IMR-90 (cell line): Measurements from ENCODE around the gene TTBK2. TPM values are rescaled to one million over a fixed set of nuclear protein-coding genes. Genes with fewer than 3 reads are reported as not detected.

Source experiments
- ATAC-seq: fragments of 200-7000 bp; cut with Tn5 transposase; 2 replicates; pipeline ENCODE4 v1.9.1; 2020; ENCODE audit warnings: low read depth, mild to moderate bottlenecking, moderate library complexity
- BruUV-seq: library from RNA; stranded (reverse); fragments of 400-500 nt; replicated peaks from 2 replicates; lab custom pipeline; 2021; lab: Mats Ljungman, UMichigan
- CTCF ChIA-PET: fragments of 300-600 bp; formaldehyde crosslinking; extraction: SDS; loops from one replicate; lab custom pipeline; 2021; ENCODE audit warnings: antibody characterized with exemption; lab: Yijun Ruan, JAX
- POLR2A ChIA-PET: fragments of 300-600 bp; sonication (Branson Sonifier 250); formaldehyde crosslinking; loops from one replicate; lab custom pipeline; 2022; ENCODE audit warnings: antibody characterized with exemption; ENCODE audit not compliant: unreplicated experiment; lab: Charles Lee
- DNase-seq: peaks from one replicate; pipeline ENCODE4 v3.0.0; 2013
- H2AFZ ChIP-seq: replicated peaks from 2 replicates; pipeline ENCODE3; 2013; ENCODE audit warnings: low read length, mild to moderate bottlenecking; ENCODE audit not compliant: poor library complexity
- H2AK5ac ChIP-seq: 2 replicates; pipeline ENCODE4 v1.6.1; 2013; ENCODE audit warnings: low read depth, low read length, inconsistent platforms
- H2AK9ac ChIP-seq: replicated peaks from 2 replicates; pipeline ENCODE3; 2013; ENCODE audit warnings: mild to moderate bottlenecking, low read depth, low read length, moderate library complexity; ENCODE audit not compliant: poor library complexity
- H2BK120ac ChIP-seq: 2 replicates; pipeline ENCODE4 v1.6.1; 2013; ENCODE audit warnings: low read depth, low read length, inconsistent platforms
- H2BK15ac ChIP-seq: 3 replicates; pipeline ENCODE4 v1.6.1; 2013; ENCODE audit warnings: low read depth, low read length, inconsistent platforms
- H2BK20ac ChIP-seq: 2 replicates; pipeline ENCODE4 v1.6.1; 2013; ENCODE audit warnings: low read depth, mild to moderate bottlenecking, inconsistent platforms, low read length, moderate library complexity
- H2BK5ac ChIP-seq: 2 replicates; pipeline ENCODE4 v1.6.1; 2013; ENCODE audit warnings: mild to moderate bottlenecking, low read depth, low read length, inconsistent platforms; ENCODE audit not compliant: poor library complexity, severe bottlenecking
- H3K14ac ChIP-seq: replicated peaks from 2 replicates; pipeline ENCODE4 v1.6.1; 2013; ENCODE audit warnings: low read depth, low read length, inconsistent platforms
- H3K18ac ChIP-seq: 2 replicates; pipeline ENCODE4 v1.6.1; 2013; ENCODE audit warnings: low read depth, low read length, control low read depth
- H3K23ac ChIP-seq: 2 replicates; pipeline ENCODE4 v1.6.1; 2013; ENCODE audit warnings: low read depth, low read length, inconsistent platforms
- H3K27ac ChIP-seq: 2 replicates; pipeline ENCODE4 v1.5.1; 2013; ENCODE audit warnings: mild to moderate bottlenecking, control low read depth, low read length; ENCODE audit not compliant: insufficient read depth
- H3K27me3 ChIP-seq: 2 replicates; pipeline ENCODE4 v1.6.1; 2013; ENCODE audit warnings: low read length; ENCODE audit not compliant: control insufficient read depth, insufficient read depth
- H3K36me3 ChIP-seq: 2 replicates; pipeline ENCODE4 v1.6.1; 2013; ENCODE audit warnings: low read length, mixed read lengths; ENCODE audit not compliant: control insufficient read depth, insufficient read depth
- H3K4ac ChIP-seq: 2 replicates; pipeline ENCODE4 v1.6.1; 2013; ENCODE audit warnings: low read depth, low read length, inconsistent platforms
- H3K4me1 ChIP-seq: 2 replicates; pipeline ENCODE4 v1.6.1; 2013; ENCODE audit warnings: low read length, mixed read lengths; ENCODE audit not compliant: control insufficient read depth, insufficient read depth
- H3K4me2 ChIP-seq: 2 replicates; pipeline ENCODE4 v1.6.1; 2013; ENCODE audit warnings: low read depth, mild to moderate bottlenecking, control low read depth, low read length, moderate library complexity
- H3K4me3 ChIP-seq: 2 replicates; pipeline ENCODE4 v1.5.1; 2013; ENCODE audit warnings: low read depth, mild to moderate bottlenecking, control low read depth, low read length, moderate library complexity; ENCODE audit not compliant: insufficient read depth
- H3K56ac ChIP-seq: 2 replicates; pipeline ENCODE4 v1.6.1; 2013; ENCODE audit warnings: low read length, inconsistent platforms; ENCODE audit not compliant: insufficient read depth; ENCODE audit errors: extremely low read depth
- H3K79me1 ChIP-seq, 2 experiments: 2 replicates each; pipeline ENCODE4 v1.6.1; 2013; ENCODE audit warnings: low read length in 2 of 2, inconsistent platforms in 1 of 2, low read depth in 1 of 2
- H3K9ac ChIP-seq: 2 replicates; pipeline ENCODE4 v1.6.1; 2013; ENCODE audit warnings: low read depth, low read length, control low read depth
- H3K9me1 ChIP-seq: 2 replicates; pipeline ENCODE4 v1.6.1; 2013; ENCODE audit warnings: low read length, inconsistent platforms; ENCODE audit not compliant: insufficient read depth
- H3K9me3 ChIP-seq: 2 replicates; pipeline ENCODE4 v1.6.1; 2013; ENCODE audit warnings: low read length; ENCODE audit not compliant: control insufficient read depth, insufficient read depth
- H4K20me1 ChIP-seq: 2 replicates; pipeline ENCODE4 v1.6.1; 2013; ENCODE audit warnings: low read length, inconsistent platforms; ENCODE audit not compliant: insufficient read depth
- H4K5ac ChIP-seq: 2 replicates; pipeline ENCODE4 v1.6.1; 2013; ENCODE audit warnings: mild to moderate bottlenecking, low read depth, low read length, control low read depth
- H4K8ac ChIP-seq, 2 experiments: 2 replicates each; pipeline ENCODE4 v1.6.1; 2013; ENCODE audit warnings: low read depth in 2 of 2, low read length in 2 of 2, control low read depth in 1 of 2, inconsistent platforms in 1 of 2
- H4K91ac ChIP-seq: 2 replicates; pipeline ENCODE4 v1.6.1; 2013; ENCODE audit warnings: low read depth, low read length, inconsistent platforms; ENCODE audit not compliant: insufficient read depth
- BHLHE40 ChIP-seq: fragments of 150-350 bp; IDR thresholded peaks from 2 replicates; pipeline ENCODE4 v1.6.1; 2016; ENCODE audit warnings: mild to moderate bottlenecking, low read depth, low read length
- CEBPB ChIP-seq: IDR thresholded peaks from 2 replicates; pipeline ENCODE4 v1.6.1; 2012; ENCODE audit warnings: low read depth, low read length, improper control_type of control experiment
- CHD1 ChIP-seq: IDR thresholded peaks from 2 replicates; pipeline ENCODE4 v1.6.1; 2012; ENCODE audit warnings: low read depth, low read length, improper control_type of control experiment
- CTCF ChIP-seq: conservative IDR thresholded peaks from 2 replicates; pipeline ENCODE4 v1.5.1; 2012; ENCODE audit warnings: mild to moderate bottlenecking, low read depth, low read length, improper control_type of control experiment
- FOS ChIP-seq: fragments of 150-350 bp; IDR thresholded peaks from 2 replicates; pipeline ENCODE4 v1.6.1; 2016; ENCODE audit warnings: low read depth, low read length
- MAFK ChIP-seq: IDR thresholded peaks from 2 replicates; pipeline ENCODE4 v1.6.1; 2012; ENCODE audit warnings: low read depth, low read length, improper control_type of control experiment
- MXI1 ChIP-seq: IDR thresholded peaks from 2 replicates; pipeline ENCODE4 v1.6.1; 2012; ENCODE audit warnings: low read depth, mild to moderate bottlenecking, low read length, moderate library complexity, borderline replicate concordance
- NFE2L2 ChIP-seq: fragments of 150-350 bp; IDR thresholded peaks from 2 replicates; pipeline ENCODE4 v1.6.1; 2016; ENCODE audit warnings: low read depth, mild to moderate bottlenecking, low read length
- POLR2A ChIP-seq: IDR thresholded peaks from 2 replicates; pipeline ENCODE4 v1.6.1; 2012; ENCODE audit warnings: mild to moderate bottlenecking, low read depth, low read length
- RAD21 ChIP-seq: IDR thresholded peaks from 2 replicates; pipeline ENCODE4 v1.6.1; 2012; ENCODE audit warnings: low read length, improper control_type of control experiment
- RCOR1 ChIP-seq: IDR thresholded peaks from 2 replicates; pipeline ENCODE4 v1.6.1; 2012; ENCODE audit warnings: mild to moderate bottlenecking, low read length, improper control_type of control experiment; ENCODE audit not compliant: insufficient replicate concordance
- RFX5 ChIP-seq: IDR thresholded peaks from 2 replicates; pipeline ENCODE4 v1.8.0; 2012; ENCODE audit warnings: low read depth, mild to moderate bottlenecking, low read length, moderate library complexity
- SMC3 ChIP-seq: fragments of 150-350 bp; IDR thresholded peaks from 2 replicates; pipeline ENCODE4 v1.6.1; 2016; ENCODE audit warnings: low read depth, mild to moderate bottlenecking, antibody characterized with exemption, low read length, moderate library complexity
- WGBS, 2 experiments: methylation state at CpG; one replicate each; pipeline versions ENCODE4 v1.1.5 to v1.1.7; 2013; ENCODE audit warnings: missing lambda C conversion rate in 2 of 2; ENCODE audit not compliant: insufficient read length in 1 of 2; ENCODE audit errors: extremely low coverage in 2 of 2; 5-methylcytosine and 5-hydroxymethylcytosine counted together
- dilution Hi-C: fragments of 300-500 bp; cut with HindIII; formaldehyde crosslinking; loops from one replicate; pipeline ENCODE4 v1.14.3; 2018; ENCODE audit warnings: low sequenced_read_pairs; ENCODE audit not compliant: unreplicated experiment
- in situ Hi-C: fragments of 300-500 bp; cut with MboI; formaldehyde crosslinking; loops from 3 replicates; pipeline ENCODE4 v1.14.3; 2019; ENCODE audit warnings: low sequenced_read_pairs, inconsistent platforms, mixed read lengths
- intact Hi-C: fragments of 100-400 bp; cut with micrococcal nuclease; formaldehyde crosslinking; loops from 2 replicates; pipeline ENCODE4 v1.10.0; 2022
- polyA plus RNA-seq, 3 experiments: library from polyadenylated mRNA; depleted of rRNA; stranded (reverse); fragments of >200 nt; gene quantifications; 2 replicates each; pipeline ENCODE4 v1.2.3, GENCODE V29; 2012; ENCODE audit warnings: low replicate concordance in 1 of 3
- total RNA-seq: library from RNA; depleted of rRNA; stranded (reverse); fragments of >200 nt; gene quantifications from 2 replicates; pipeline ENCODE4 v1.2.3, GENCODE V29; 2012
- TF ChIP-seq, protein P1 (sequence below): fragments of 150-350 bp; IDR thresholded peaks from 2 replicates; pipeline ENCODE4 v1.6.1; 2016; ENCODE audit warnings: low read depth, mild to moderate bottlenecking, low read length, moderate library complexity, borderline replicate concordance

TTBK2 gene
- total and polyA plus RNA-seq, 2 of the 4 experiments (the other 2 are of a cell fraction), result 2.4 to 3.2 TPM

DNA sequence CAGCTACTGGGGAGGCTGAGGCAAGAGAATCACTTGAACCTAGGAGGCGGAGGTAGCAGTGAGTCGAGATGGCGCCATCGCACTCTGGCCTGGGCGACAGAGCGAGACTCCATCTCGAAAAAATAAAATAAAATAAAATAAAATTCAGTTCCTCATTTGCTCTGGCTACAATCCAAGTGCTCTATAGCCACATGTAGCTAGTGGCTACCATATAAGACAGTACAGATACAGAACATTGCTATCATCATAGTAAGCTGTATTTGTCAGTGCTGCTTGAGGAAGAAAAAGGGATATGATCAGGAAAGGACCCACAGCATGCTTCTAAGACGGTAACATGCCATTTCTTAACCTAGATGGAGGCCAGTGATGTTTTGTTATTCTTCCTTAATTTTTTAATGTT lies 95.0 kb downstream of the TTBK2 start:
- DNase-seq, result no peak
- Histone ChIP-seq H3K4me2 (no peak overlapping the region), H3K23ac (no peak overlapping the region), H2BK120ac (no peak overlapping the region), H3K4me1 (no peaks in the 10 kb centered on the region), H4K5ac (no peak overlapping the region), H2BK15ac (no peak overlapping the region), H3K9me3 (no peaks in the 10 kb centered on the region), H2AFZ (no peak overlapping the region), H2AK5ac (no peak overlapping the region), H2AK9ac (no peak overlapping the region), H3K9me1 (peaks cover 6% of the 10 kb centered on the region; the same call in 1 of the 2 replicates), H3K14ac (no peak overlapping the region), H3K56ac (no peak overlapping the region), H4K8ac (no peak overlapping the region), H4K91ac (no peak overlapping the region), H3K36me3 (peaks cover 4% of the 10 kb centered on the region; the same call in 1 of the 2 replicates), H3K79me1 (no peaks in the 10 kb centered on the region), H2BK20ac (no peak overlapping the region), H3K27me3 (no peaks in the 10 kb centered on the region), H3K27ac (no peak overlapping the region), H2BK5ac (no peak overlapping the region), H4K20me1 (no peaks in the 10 kb centered on the region), H3K4ac (no peak overlapping the region), H3K18ac (no peak overlapping the region), H3K9ac (no peak overlapping the region), H3K4me3 (no peak overlapping the region)
- ChIA-PET POLR2A (no interaction called here), CTCF (no interaction called here)
- no peak for TF ChIP-seq POLR2A
- no peak for TF ChIP-seq MXI1
- TF ChIP-seq RAD21, result no peak
- TF ChIP-seq BHLHE40, result no peak
- no peak for TF ChIP-seq CEBPB
- no peak for TF ChIP-seq SMC3
- TF ChIP-seq, protein P1, sequence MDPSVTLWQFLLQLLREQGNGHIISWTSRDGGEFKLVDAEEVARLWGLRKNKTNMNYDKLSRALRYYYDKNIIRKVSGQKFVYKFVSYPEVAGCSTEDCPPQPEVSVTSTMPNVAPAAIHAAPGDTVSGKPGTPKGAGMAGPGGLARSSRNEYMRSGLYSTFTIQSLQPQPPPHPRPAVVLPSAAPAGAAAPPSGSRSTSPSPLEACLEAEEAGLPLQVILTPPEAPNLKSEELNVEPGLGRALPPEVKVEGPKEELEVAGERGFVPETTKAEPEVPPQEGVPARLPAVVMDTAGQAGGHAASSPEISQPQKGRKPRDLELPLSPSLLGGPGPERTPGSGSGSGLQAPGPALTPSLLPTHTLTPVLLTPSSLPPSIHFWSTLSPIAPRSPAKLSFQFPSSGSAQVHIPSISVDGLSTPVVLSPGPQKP, result no peak
- TF ChIP-seq RCOR1, result no peak
- no peak for TF ChIP-seq FOS
- TF ChIP-seq CTCF, result no peak
- TF ChIP-seq MAFK, result no peak
- TF ChIP-seq NFE2L2, result no peak
- TF ChIP-seq RFX5, result no peak
- TF ChIP-seq CHD1, result no peak
- dilution Hi-C loops, result no loop called here
- ATAC-seq, result no peak
- no TSS peak for BruUV-seq
- intact Hi-C loops, result no loop called here
- in situ Hi-C loops, result no loop called here
- whole genome bisulfite sequencing, 2 experiments, result no CpG with 5 or more reads among the region's 8 CpGs
